Measurements from ENCODE around the gene PDLIM3. TPM values are rescaled to one million over a fixed set of nuclear protein-coding genes. Genes with fewer than 3 reads are reported as not detected.

PDLIM3 gene
- total and polyA plus RNA-seq, 2 of the 4 experiments (the other 2 are of a cell fraction): 6.4 to 11.7 TPM

- 67% methylated on average over 2 of the region's 3 CpGs; no CpG with 5 or more reads in 1 of the 2 experiments for WGBS, 2 experiments (ENCODE audit: extremely low coverage in 2 of 2, insufficient read length in 1 of 2)
- Histone ChIP-seq H2BK120ac (ENCODE audit: low read depth, low read length) (peak overlapping the region; percentile 19; the same call in 1 of the 2 replicates), H3K23ac (ENCODE audit: low read depth, low read length) (no peak overlapping the region), H3K79me1 (ENCODE audit: low read depth in 1 of 2, low read length in 2 of 2) (no peaks in the 10 kb centered on the region), H3K9ac (ENCODE audit: low read depth, low read length) (no peak overlapping the region), H2AK5ac (ENCODE audit: low read depth, low read length) (peak overlapping the region; percentile 75; the same call in 1 of the 2 replicates), H3K9me1 (ENCODE audit: insufficient read depth, low read length) (peaks cover 4% of the 10 kb centered on the region), H3K4me2 (ENCODE audit: low read depth, low read length) (no peak overlapping the region), H2BK15ac (ENCODE audit: low read depth, low read length) (no peak overlapping the region; the same call in 2 of the 3 replicates), H2BK20ac (ENCODE audit: low read depth, low read length) (peak overlapping the region; percentile 69), H3K56ac (ENCODE audit: extremely low read depth, insufficient read depth, low read length) (no peak overlapping the region), H2AK9ac (replicated peaks; ENCODE audit: low read depth, low read length, poor library complexity) (no peak overlapping the region), H3K27ac (ENCODE audit: insufficient read depth, low read length) (no peak overlapping the region), H3K4me3 (ENCODE audit: insufficient read depth, low read depth, low read length) (no peak overlapping the region), H4K5ac (ENCODE audit: low read depth, low read length) (no peak overlapping the region), H3K14ac (replicated peaks; ENCODE audit: low read depth, low read length) (peak overlapping the region; percentile 54; the same call in 1 of the 2 replicates), H3K4ac (ENCODE audit: low read depth, low read length) (no peak overlapping the region; the same call in 1 of the 2 replicates), H3K36me3 (ENCODE audit: control insufficient read depth, insufficient read depth, low read length) (no peaks in the 10 kb centered on the region), H4K91ac (ENCODE audit: insufficient read depth, low read depth, low read length) (no peak overlapping the region), H2AFZ (replicated peaks; ENCODE audit: low read length, poor library complexity) (peak overlapping the region; percentile 18), H2BK5ac (ENCODE audit: low read depth, low read length, poor library complexity, severe bottlenecking) (no peak overlapping the region), H4K20me1 (ENCODE audit: insufficient read depth, low read length) (no peaks in the 10 kb centered on the region), H3K4me1 (ENCODE audit: control insufficient read depth, insufficient read depth, low read length) (peaks cover 10% of the 10 kb centered on the region), H3K27me3 (ENCODE audit: control insufficient read depth, insufficient read depth, low read length) (no peaks in the 10 kb centered on the region), H3K9me3 (ENCODE audit: control insufficient read depth, insufficient read depth, low read length) (no peaks in the 10 kb centered on the region), H4K8ac (ENCODE audit: low read depth in 2 of 2, low read length in 2 of 2) (no peak overlapping the region; a peak in 1 of 4 replicates), H3K18ac (ENCODE audit: low read depth, low read length) (no peak overlapping the region)
- intact Hi-C loops (cut with micrococcal nuclease) (no loop called here), dilution Hi-C loops (cut with HindIII; ENCODE audit: low sequenced_read_pairs, unreplicated experiment) (no loop called here), in situ Hi-C loops (cut with MboI; ENCODE audit: low sequenced_read_pairs) (no loop called here)
- ATAC-seq (ENCODE audit: low read depth) (no peak), DNase-seq (no peak)
- POLR2A ChIA-PET (ENCODE audit: unreplicated experiment): no interaction called here
- CTCF ChIA-PET: interaction anchor here (0.6 kb wide), 1 partner anchor 406 kb away, joined by 3 read pairs; no protein-coding TSS in a partner anchor
- TF ChIP-seq FOS (IDR thresholded peaks at IDR 0.05; ENCODE audit: low read depth, low read length) (no peak), BHLHE40 (IDR thresholded peaks at IDR 0.05; ENCODE audit: low read depth, low read length) (no peak)
- no TSS peak for BruUV-seq (replicated peaks)
Measured at GRCh38 chr4:185565696-185566095, 30.4 kb upstream of the PDLIM3 start.

All from IMR-90 (cell line).